Neural progenitor cell (in vitro differentiated cells): ENCODE data around the gene TSPAN15.

Experiments used
- EZH2 ChIP-seq: fragments of 200-600 bp; sonication (generic); IDR thresholded peaks from 2 replicates; pipeline ENCODE4 v1.6.1; 2017; ENCODE audit warnings: antibody characterized with exemption, mild to moderate bottlenecking, moderate library complexity
- EZH2phosphoT487 ChIP-seq: fragments of 200-600 bp; sonication (generic); IDR thresholded peaks from 2 replicates; pipeline ENCODE4 v1.6.1; 2017; ENCODE audit warnings: antibody characterized with exemption
- TF ChIP-seq, protein P1 (sequence below): fragments of 200-600 bp; sonication (generic); IDR thresholded peaks from 2 replicates; pipeline ENCODE4 v1.5.1; 2017; ENCODE audit warnings: antibody characterized with exemption, mild to moderate bottlenecking

GRCh38 chr10:69505636-69506318 is 54.5 kb downstream of the TSPAN15 start:
- no peak for TF ChIP-seq EZH2phosphoT487
- TF ChIP-seq, protein P1, sequence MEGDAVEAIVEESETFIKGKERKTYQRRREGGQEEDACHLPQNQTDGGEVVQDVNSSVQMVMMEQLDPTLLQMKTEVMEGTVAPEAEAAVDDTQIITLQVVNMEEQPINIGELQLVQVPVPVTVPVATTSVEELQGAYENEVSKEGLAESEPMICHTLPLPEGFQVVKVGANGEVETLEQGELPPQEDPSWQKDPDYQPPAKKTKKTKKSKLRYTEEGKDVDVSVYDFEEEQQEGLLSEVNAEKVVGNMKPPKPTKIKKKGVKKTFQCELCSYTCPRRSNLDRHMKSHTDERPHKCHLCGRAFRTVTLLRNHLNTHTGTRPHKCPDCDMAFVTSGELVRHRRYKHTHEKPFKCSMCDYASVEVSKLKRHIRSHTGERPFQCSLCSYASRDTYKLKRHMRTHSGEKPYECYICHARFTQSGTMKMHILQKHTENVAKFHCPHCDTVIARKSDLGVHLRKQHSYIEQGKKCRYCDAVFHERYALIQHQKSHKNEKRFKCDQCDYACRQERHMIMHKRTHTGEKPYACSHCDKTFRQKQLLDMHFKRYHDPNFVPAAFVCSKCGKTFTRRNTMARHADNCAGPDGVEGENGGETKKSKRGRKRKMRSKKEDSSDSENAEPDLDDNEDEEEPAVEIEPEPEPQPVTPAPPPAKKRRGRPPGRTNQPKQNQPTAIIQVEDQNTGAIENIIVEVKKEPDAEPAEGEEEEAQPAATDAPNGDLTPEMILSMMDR: no peak
- no peak for TF ChIP-seq EZH2
